Smooth muscle cell (in vitro differentiated cells): Measurements from ENCODE around the gene SMAD7. TPM values are rescaled to one million over a fixed set of nuclear protein-coding genes. Genes with fewer than 3 reads are reported as not detected.
A peak's percentile ranks its signal among the peaks of the same experiment; 100 is the strongest.

ENCODE experiments used
- DNase-seq: peaks from one replicate; lab custom pipeline; 2025; ENCODE audit not compliant: unreplicated experiment; lab: John Stamatoyannopoulos, UW
- H2AFZ ChIP-seq: fragments of 200-600 bp; sonication (generic); 2 replicates; pipeline ENCODE4 v1.6.0; 2016; ENCODE audit warnings: antibody characterized with exemption, low read depth, mild to moderate bottlenecking
- H3F3A ChIP-seq: fragments of 200-600 bp; sonication (generic); 2 replicates; pipeline ENCODE4 v1.6.0; 2017; ENCODE audit warnings: antibody characterized with exemption, low read depth
- H3K27ac ChIP-seq: fragments of 200-600 bp; sonication (generic); 2 replicates; pipeline ENCODE4 v1.5.1; 2016; ENCODE audit warnings: low read depth, mild to moderate bottlenecking
- H3K27me3 ChIP-seq: fragments of 200-600 bp; sonication (generic); 2 replicates; pipeline ENCODE4 v1.6.1; 2016; ENCODE audit warnings: low read depth, mild to moderate bottlenecking
- H3K36me3 ChIP-seq: fragments of 200-600 bp; sonication (generic); 2 replicates; pipeline ENCODE4 v1.5.1; 2016; ENCODE audit warnings: low read depth
- H3K4me1 ChIP-seq: fragments of 200-600 bp; sonication (generic); 2 replicates; pipeline ENCODE4 v1.5.1; 2016; ENCODE audit warnings: low read depth
- H3K4me2 ChIP-seq: fragments of 200-600 bp; sonication (generic); 2 replicates; pipeline ENCODE4 v1.6.0; 2016; ENCODE audit warnings: mild to moderate bottlenecking
- H3K4me3 ChIP-seq: fragments of 200-600 bp; sonication (generic); 2 replicates; pipeline ENCODE4 v1.5.1; 2016; ENCODE audit warnings: mild to moderate bottlenecking
- H3K79me2 ChIP-seq: fragments of 200-600 bp; sonication (generic); 2 replicates; pipeline ENCODE4 v1.6.0; 2016; ENCODE audit warnings: low read depth, mild to moderate bottlenecking
- H3K9ac ChIP-seq: fragments of 200-600 bp; sonication (generic); 2 replicates; pipeline ENCODE4 v1.6.0; 2016; ENCODE audit warnings: low read depth
- H3K9me3 ChIP-seq: fragments of 200-600 bp; sonication (generic); replicated peaks from 2 replicates; pipeline ENCODE4 v1.5.1; 2016; ENCODE audit warnings: low read depth
- H4K20me1 ChIP-seq: fragments of 200-600 bp; sonication (generic); 2 replicates; pipeline ENCODE4 v1.6.0; 2016; ENCODE audit warnings: low read depth
- CTCF ChIP-seq: fragments of 200-600 bp; sonication (generic); IDR thresholded peaks from 2 replicates; pipeline ENCODE4 v1.5.1; 2017; ENCODE audit warnings: borderline replicate concordance, mild to moderate bottlenecking, antibody characterized with exemption; ENCODE audit not compliant: insufficient read depth, poor library complexity, severe bottlenecking
- WGBS: methylation state at CpG from one replicate; pipeline ENCODE4 v1.1.7; 2016; ENCODE audit warnings: low lambda C conversion rate; 5-methylcytosine and 5-hydroxymethylcytosine counted together
- polyA plus RNA-seq: library from polyadenylated mRNA; unstranded; fragments of >200 nt; fragmentation: Nextera tagmentation; extraction: Ambion mirVana; gene quantifications from 2 replicates; pipeline ENCODE4 v1.2.1, GENCODE V29; 2016
- total RNA-seq: library from RNA; depleted of rRNA; stranded (reverse); fragments of >200 nt; gene quantifications from 2 replicates; pipeline ENCODE4 v1.2.3, GENCODE V29; 2014

Gene SMAD7
- total RNA-seq, result 114 and 142 TPM in 2 replicates
- polyA plus RNA-seq, result 134 and 136 TPM in 2 replicates

- Histone ChIP-seq H3K79me2 (peaks cover 70% of the 10 kb centered on the region), H3K9me3 (no peaks in the 10 kb centered on the region), H3K36me3 (no peaks in the 10 kb centered on the region), H3K9ac (peak within 1 kb of the TSS; percentile 100), H3K4me2 (peak within 1 kb of the TSS; percentile 91), H4K20me1 (peaks cover 58% of the 10 kb centered on the region), H3K4me1 (peaks cover 27% of the 10 kb centered on the region), H2AFZ (no peak within 1 kb of the TSS), H3K27me3 (no peaks in the 10 kb centered on the region), H3K4me3 (peak within 1 kb of the TSS; percentile 97), H3K27ac (peak within 1 kb of the TSS; percentile 100), H3F3A (peaks cover 35% of the 10 kb centered on the region)
- no peak for DNase-seq
- WGBS, result 1% methylated on average over 31 of the region's 71 CpGs
- TF ChIP-seq CTCF, result no peak
Observed at GRCh38 chr18:48950536-48951447, at the start of gene SMAD7. Gene SMAD7 (minus strand): TSS chr18:48950965. CDS start chr18:48950424, 541 bp downstream.

- Histone ChIP-seq H3K36me3 (no peaks in the 10 kb centered on the region), H4K20me1 (no peaks in the 10 kb centered on the region), H3F3A (peaks cover 18% of the 10 kb centered on the region), H2AFZ (no peak overlapping the region), H3K9ac (no peak overlapping the region), H3K4me2 (no peak overlapping the region), H3K9me3 (no peaks in the 10 kb centered on the region), H3K27me3 (no peaks in the 10 kb centered on the region), H3K27ac (no peak overlapping the region), H3K4me3 (no peak overlapping the region), H3K79me2 (no peaks in the 10 kb centered on the region), H3K4me1 (peaks cover 18% of the 10 kb centered on the region)
- DNase-seq, result no peak
- TF ChIP-seq CTCF, result no peak
- WGBS, result 89% methylated on average over 11 of the region's 11 CpGs
Observed at GRCh38 chr18:48999569-48999968, 48.8 kb upstream of the SMAD7 start.

GRCh38 chr18:48997985-48998831, 47.4 kb upstream of the SMAD7 start:
- H3K4me2 ChIP-seq, result peak overlapping the region; percentile 79
- peaks cover 18% of the 10 kb centered on the region for H3K4me1 ChIP-seq
- peaks cover 20% of the 10 kb centered on the region for H3F3A ChIP-seq
- peak; percentile 86 for DNase-seq
- no peak for TF ChIP-seq CTCF
- H3K27me3 ChIP-seq, result no peaks in the 10 kb centered on the region
- no peaks in the 10 kb centered on the region for H4K20me1 ChIP-seq
- peak overlapping the region; percentile 98 for H3K9ac ChIP-seq
- no peaks in the 10 kb centered on the region for H3K79me2 ChIP-seq
- no peak overlapping the region for H3K4me3 ChIP-seq
- H3K27ac ChIP-seq, result peak overlapping the region; percentile 100
- 21% methylated on average over 17 of the region's 17 CpGs for WGBS
- no peaks in the 10 kb centered on the region for H3K9me3 ChIP-seq
- H3K36me3 ChIP-seq, result no peaks in the 10 kb centered on the region
- no peak overlapping the region for H2AFZ ChIP-seq
